Natural killer cell (primary cell): ENCODE data around the gene CD34. TPM values are rescaled to one million over a fixed set of nuclear protein-coding genes. Genes with fewer than 3 reads are reported as not detected.

Source experiments
- ATAC-seq, 3 donors: fragments of 150-1000 bp in 2 of 3; fragments of 200-7000 bp in 1 of 3; cut with Tn5 transposase; 1 replicate in 1 of 3; 2 replicates in 2 of 3; pipeline ENCODE4 v1.10.0; 2021; ENCODE audit warnings: mild to moderate bottlenecking in 2 of 3, moderate library complexity in 2 of 3
- DNase-seq, 2 donors: peaks; one replicate each; pipeline versions ENCODE4 v3.0.0 to v3.0.0-alpha.2; 2013 to 2021; ENCODE audit warnings: mixed read lengths in 1 of 2
- H3K27ac ChIP-seq: one replicate; pipeline ENCODE4 v1.5.1; 2013; ENCODE audit warnings: mild to moderate bottlenecking, low read length
- H3K27me3 ChIP-seq: one replicate; pipeline ENCODE4 v1.6.1; 2013; ENCODE audit warnings: low read length; ENCODE audit not compliant: control insufficient read depth, insufficient read depth
- H3K36me3 ChIP-seq: one replicate; pipeline ENCODE4 v1.6.1; 2013; ENCODE audit warnings: low read length; ENCODE audit not compliant: control insufficient read depth, insufficient read depth
- H3K4me1 ChIP-seq: one replicate; pipeline ENCODE4 v1.6.1; 2013; ENCODE audit warnings: low read length; ENCODE audit not compliant: control insufficient read depth, insufficient read depth
- H3K4me3 ChIP-seq: one replicate; pipeline ENCODE4 v1.5.1; 2013; ENCODE audit warnings: low read length
- H3K9me3 ChIP-seq: one replicate; pipeline ENCODE4 v1.6.1; 2013; ENCODE audit warnings: low read length; ENCODE audit not compliant: control insufficient read depth, insufficient read depth
- H3K27ac Mint-ChIP-seq, 2 donors: one replicate each; pipeline ENCODE4 v1.8.0; 2022; ENCODE audit warnings: mild to moderate bottlenecking in 2 of 2, mixed read lengths in 2 of 2, moderate library complexity in 1 of 2
- H3K27me3 Mint-ChIP-seq, 2 donors: one replicate each; pipeline ENCODE4 v1.8.0; 2022; ENCODE audit warnings: low read depth in 2 of 2, mixed read lengths in 2 of 2
- H3K36me3 Mint-ChIP-seq: one replicate; pipeline ENCODE4 v1.8.0; 2022; ENCODE audit warnings: mixed read lengths
- H3K4me1 Mint-ChIP-seq, 2 donors: one replicate each; pipeline ENCODE4 v1.8.0; 2022; ENCODE audit warnings: mixed read lengths in 2 of 2
- H3K4me3 Mint-ChIP-seq: one replicate; pipeline ENCODE4 v1.8.0; 2022; ENCODE audit warnings: mild to moderate bottlenecking, moderate library complexity, mixed read lengths
- H3K9me3 Mint-ChIP-seq, 2 donors: one replicate each; pipeline ENCODE4 v1.8.0; 2022; ENCODE audit warnings: mixed read lengths in 2 of 2
- WGBS: methylation state at CpG from one replicate; pipeline ENCODE4 v1.1.7; 2013; ENCODE audit warnings: missing lambda C conversion rate; ENCODE audit not compliant: insufficient coverage; 5-methylcytosine and 5-hydroxymethylcytosine counted together
- intact Hi-C: fragments of 100-400 bp; cut with micrococcal nuclease; formaldehyde crosslinking; loops from one replicate; pipeline ENCODE4 v1.14.2; 2022
- total RNA-seq, 4 donors: library from RNA; stranded (reverse); fragments of 120-200 nt in 1 of 4; gene quantifications; one replicate each; pipeline versions ENCODE4 v1.2.3 to v1.2.4, GENCODE V29; 2013 to 2022
- TF ChIP-seq, protein P1 (sequence below): fragments of 200-600 bp; IDR thresholded peaks from one replicate; pipeline ENCODE4 v1.8.0; 2022; ENCODE audit warnings: antibody characterized with exemption

Gene CD34
- total RNA-seq, 3 donors from 2014 or later (not counting 1 experiment from before 2014, with no cell fraction given) = 0.14 to 0.30 TPM; not detected in 1

DNA sequence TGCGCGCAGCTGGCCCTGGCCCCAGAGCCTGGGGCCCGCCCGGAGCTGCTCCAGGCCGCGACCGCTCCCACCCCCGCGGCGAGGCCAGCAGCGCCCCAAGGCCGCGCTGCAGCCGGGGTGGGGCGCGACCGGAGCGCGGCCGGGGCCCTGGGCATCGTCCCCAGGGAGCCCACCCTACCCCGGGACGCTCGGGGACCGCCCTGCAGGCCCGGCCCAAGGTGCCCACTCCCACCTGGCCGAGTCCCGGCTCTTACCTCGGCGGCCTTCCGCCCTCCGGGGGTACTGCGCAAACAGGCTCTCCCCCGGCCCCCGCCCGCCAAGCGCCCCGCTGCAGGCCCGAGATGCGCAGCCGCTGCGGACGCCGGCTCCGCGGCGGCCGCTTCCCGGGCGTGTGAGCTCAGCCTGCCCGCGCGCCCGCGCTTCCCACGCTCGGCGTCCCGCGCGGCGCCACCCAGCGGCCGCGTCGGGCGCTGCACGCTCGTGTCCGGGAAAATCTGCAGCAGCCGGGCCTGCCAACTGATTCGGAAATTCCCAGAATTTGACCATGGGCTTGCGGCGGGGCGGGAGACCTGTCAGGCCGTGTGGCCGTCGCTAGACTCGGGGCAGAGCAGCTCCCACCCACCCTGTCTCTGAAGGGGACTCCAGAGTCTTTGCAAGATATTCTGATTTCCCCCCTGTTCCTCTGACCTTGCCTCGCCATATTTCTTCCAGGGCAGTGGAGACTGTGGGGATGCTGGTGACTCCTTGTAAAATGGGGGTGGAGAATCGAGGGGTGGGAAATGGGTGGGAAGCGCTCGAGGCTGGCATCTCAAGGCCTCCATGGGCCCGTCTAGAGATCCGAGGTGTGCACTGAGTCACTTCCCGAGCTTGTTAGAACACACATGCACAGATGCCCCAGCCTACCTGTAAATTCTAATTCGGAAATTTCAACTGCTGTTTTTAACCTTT, 41.9 kb downstream of the CD34 start:
- no peaks in the 10 kb centered on the region for H3K9me3 ChIP-seq
- H3K36me3 ChIP-seq = peaks cover 11% of the 10 kb centered on the region
- ATAC-seq (peak; percentile 76 to 86 (median 84)), DNase-seq (peak; percentile 78 to 92)
- intact Hi-C loops = loop anchor here (1.0 to 2.0 kb wide), 2 partner anchors 41 to 70 kb away; no protein-coding TSS in a partner anchor
- no peaks in the 10 kb centered on the region for H3K36me3 Mint-ChIP-seq
- no peaks in the 10 kb centered on the region for H3K27me3 Mint-ChIP-seq
- H3K4me1 Mint-ChIP-seq = peaks cover 80 to 84% of the 10 kb centered on the region in 2 donors
- H3K4me3 Mint-ChIP-seq = peak overlapping the region; percentile 94
- 5% methylated on average over 87 of the region's 87 CpGs for WGBS
- H3K27ac ChIP-seq = peak overlapping the region; percentile 82
- no peaks in the 10 kb centered on the region for H3K9me3 Mint-ChIP-seq
- H3K4me1 ChIP-seq = peaks cover 66% of the 10 kb centered on the region
- no peaks in the 10 kb centered on the region for H3K27me3 ChIP-seq
- peak overlapping the region; percentile 85 for H3K4me3 ChIP-seq
- H3K27ac Mint-ChIP-seq = peak overlapping the region in 1 of 2 donors; percentile 84
- TF ChIP-seq, protein P1, sequence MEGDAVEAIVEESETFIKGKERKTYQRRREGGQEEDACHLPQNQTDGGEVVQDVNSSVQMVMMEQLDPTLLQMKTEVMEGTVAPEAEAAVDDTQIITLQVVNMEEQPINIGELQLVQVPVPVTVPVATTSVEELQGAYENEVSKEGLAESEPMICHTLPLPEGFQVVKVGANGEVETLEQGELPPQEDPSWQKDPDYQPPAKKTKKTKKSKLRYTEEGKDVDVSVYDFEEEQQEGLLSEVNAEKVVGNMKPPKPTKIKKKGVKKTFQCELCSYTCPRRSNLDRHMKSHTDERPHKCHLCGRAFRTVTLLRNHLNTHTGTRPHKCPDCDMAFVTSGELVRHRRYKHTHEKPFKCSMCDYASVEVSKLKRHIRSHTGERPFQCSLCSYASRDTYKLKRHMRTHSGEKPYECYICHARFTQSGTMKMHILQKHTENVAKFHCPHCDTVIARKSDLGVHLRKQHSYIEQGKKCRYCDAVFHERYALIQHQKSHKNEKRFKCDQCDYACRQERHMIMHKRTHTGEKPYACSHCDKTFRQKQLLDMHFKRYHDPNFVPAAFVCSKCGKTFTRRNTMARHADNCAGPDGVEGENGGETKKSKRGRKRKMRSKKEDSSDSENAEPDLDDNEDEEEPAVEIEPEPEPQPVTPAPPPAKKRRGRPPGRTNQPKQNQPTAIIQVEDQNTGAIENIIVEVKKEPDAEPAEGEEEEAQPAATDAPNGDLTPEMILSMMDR = peak; percentile 84

DNA sequence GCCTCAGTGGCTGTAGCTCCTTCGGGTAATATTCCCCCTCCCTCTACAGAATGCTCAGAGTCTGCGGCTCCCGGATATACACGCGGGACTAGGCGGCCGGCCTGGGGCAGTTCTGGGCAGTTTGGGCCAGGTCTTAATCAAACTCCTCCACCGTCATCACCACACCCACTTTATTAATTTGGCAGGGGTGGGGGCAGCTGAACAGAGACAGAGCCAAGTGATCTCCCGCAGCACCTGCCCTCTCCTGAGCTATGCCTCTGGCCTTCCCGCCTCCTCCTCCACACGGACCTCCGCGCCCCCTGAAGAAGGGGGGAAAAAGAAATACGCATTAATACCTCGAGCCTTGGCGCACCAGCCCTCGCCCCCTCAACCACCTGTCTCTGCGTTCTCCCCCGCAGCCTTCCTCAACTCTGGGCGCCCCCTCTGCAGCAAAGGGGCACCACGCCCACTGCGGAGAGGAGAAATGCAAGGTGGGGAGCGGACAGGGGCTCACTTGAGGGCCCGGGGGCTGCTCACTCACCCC, 42.6 kb downstream of the CD34 start:
- Histone ChIP-seq H3K4me1 (peaks cover 66% of the 10 kb centered on the region), H3K9me3 (no peaks in the 10 kb centered on the region), H3K36me3 (peaks cover 12% of the 10 kb centered on the region), H3K27me3 (no peaks in the 10 kb centered on the region), H3K27ac (peak overlapping the region; percentile 82), H3K4me3 (peak overlapping the region; percentile 85)
- Mint-ChIP-seq H3K4me3 (peak overlapping the region; percentile 94), H3K27me3 (no peaks in the 10 kb centered on the region), H3K9me3 (no peaks in the 10 kb centered on the region), H3K27ac (peak overlapping the region in 1 of 2 donors; percentile 37), H3K4me1 (peaks cover 80 to 84% of the 10 kb centered on the region in 2 donors), H3K36me3 (no peaks in the 10 kb centered on the region)
- ATAC-seq (peak; percentile 16 to 49 (median 35)), DNase-seq (peak; percentile 39 to 48)
- WGBS = 1% methylated on average over 19 of the region's 24 CpGs
- TF ChIP-seq, protein P1 = no peak
- intact Hi-C loops = loop anchor here (2.0 kb wide), 1 partner anchor 70 kb away; no protein-coding TSS in a partner anchor

DNA sequence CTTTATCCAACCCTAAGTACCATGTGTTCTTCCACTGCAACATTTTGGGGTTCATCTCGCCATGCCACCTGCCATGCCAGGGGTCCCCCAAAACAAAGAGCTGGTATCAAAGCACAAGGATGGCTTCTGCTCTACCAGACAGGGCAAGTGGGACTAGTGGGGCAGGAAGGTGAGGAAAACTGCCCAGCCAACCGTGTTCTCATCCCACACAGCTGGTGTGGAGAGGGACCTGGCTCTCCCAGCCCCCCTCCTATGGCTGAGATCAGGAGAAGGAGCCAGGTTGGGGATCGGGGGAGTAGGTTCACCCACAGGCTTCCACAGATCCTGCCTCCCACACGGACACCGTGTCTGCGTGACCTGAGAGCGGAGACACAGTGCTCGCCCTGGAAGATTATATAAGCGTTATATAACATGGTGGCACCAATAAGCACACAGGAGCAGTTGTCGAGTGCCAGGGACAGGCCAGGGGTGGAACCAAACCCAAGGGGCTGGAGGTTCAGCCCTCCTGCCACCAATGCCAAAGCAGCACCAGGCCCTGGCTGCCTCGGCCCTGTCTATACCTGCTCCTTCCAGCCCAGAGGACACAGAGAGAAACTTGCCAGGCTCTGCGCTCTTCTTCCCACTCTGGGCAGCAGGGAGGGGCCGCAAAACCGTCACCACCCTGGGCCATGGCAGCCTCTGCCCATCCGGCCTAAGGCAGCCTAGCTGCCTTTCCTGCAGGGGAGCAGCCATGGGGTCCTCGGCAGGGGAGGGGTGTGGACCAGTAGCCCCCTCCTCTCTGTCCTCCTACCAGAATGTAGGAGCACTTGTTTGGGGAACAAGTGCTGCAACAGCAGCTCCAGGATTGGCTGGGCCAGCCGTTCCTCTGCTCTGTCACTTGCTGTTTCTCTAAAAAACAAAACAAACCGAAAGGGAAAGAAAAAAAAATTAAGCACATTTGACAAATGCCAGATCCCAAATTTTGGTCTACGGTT, 43.5 kb downstream of the CD34 start:
- ATAC-seq (peak; percentile 24 to 40 (median 30)), DNase-seq (peak; percentile 31 to 62)
- WGBS = 48% methylated on average over 19 of the region's 19 CpGs
- H3K36me3 Mint-ChIP-seq = no peaks in the 10 kb centered on the region
- Histone ChIP-seq H3K4me1 (peaks cover 59% of the 10 kb centered on the region), H3K4me3 (peak overlapping the region; percentile 85), H3K9me3 (no peaks in the 10 kb centered on the region), H3K27me3 (no peaks in the 10 kb centered on the region), H3K36me3 (peaks cover 15% of the 10 kb centered on the region), H3K27ac (peak overlapping the region; percentile 82)
- intact Hi-C loops = loop anchor here (2.0 kb wide), 1 partner anchor 69 kb away; no protein-coding TSS in a partner anchor
- no peaks in the 10 kb centered on the region for H3K9me3 Mint-ChIP-seq
- H3K4me1 Mint-ChIP-seq = peaks cover 80 to 84% of the 10 kb centered on the region in 2 donors
- H3K27ac Mint-ChIP-seq = peak overlapping the region in 1 of 2 donors; percentile 37
- H3K27me3 Mint-ChIP-seq = no peaks in the 10 kb centered on the region
- H3K4me3 Mint-ChIP-seq = peak overlapping the region; percentile 94
- TF ChIP-seq, protein P1 = no peak
